Loucy (cell line): ENCODE data around the gene ALK.

Source experiments
- CTCF ChIP-seq: fragments of 200-600 bp; sonication (generic); conservative IDR thresholded peaks from 2 replicates; pipeline ENCODE4 v1.5.1; 2014; ENCODE audit warnings: mild to moderate bottlenecking, antibody characterized with exemption, low read length
- EZH2phosphoT487 ChIP-seq: fragments of 200-600 bp; IDR thresholded peaks from 2 replicates; pipeline ENCODE4 v1.6.1; 2018; ENCODE audit warnings: antibody characterized with exemption, mild to moderate bottlenecking, moderate library complexity, borderline replicate concordance

DNA sequence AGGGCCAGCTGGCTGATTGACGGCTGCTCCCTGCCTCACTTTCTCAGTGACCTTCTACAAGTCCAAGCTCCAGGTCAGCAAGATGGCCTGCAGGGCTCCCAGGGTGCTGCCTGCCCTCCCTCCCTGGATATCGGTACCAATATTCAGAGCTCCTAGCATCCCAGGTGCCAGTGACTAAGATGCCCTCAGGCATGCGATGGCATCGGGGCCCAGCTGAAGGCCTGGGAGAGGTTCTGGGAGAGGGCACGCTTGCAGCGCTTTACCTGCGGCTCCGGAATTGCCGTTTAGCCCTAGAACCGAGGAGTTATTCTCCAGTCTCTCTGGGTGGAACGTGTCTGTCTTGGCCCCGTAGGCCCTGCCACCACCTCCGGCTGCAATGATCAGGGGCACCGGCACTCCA lies 689.3 kb downstream of the ALK start:
- TF ChIP-seq CTCF = no peak
- no peak for TF ChIP-seq EZH2phosphoT487
